ENCODE measurements around the gene TRMT1.

GRCh38 chr19:13068085-13068846, 48.3 kb downstream of the TRMT1 start:
- no peak for TF ChIP-seq CTCF (IDR thresholded peaks at IDR 0.05; ENCODE audit: low read length)
- no peak for TF ChIP-seq EZH2 (IDR thresholded peaks at IDR 0.05; ENCODE audit: borderline replicate concordance, low read length)
